COR-L47 (cell line): ENCODE data around the gene COG1.
A peak's percentile ranks its signal among the peaks of the same experiment; 100 is the strongest.
"Not testable (repeated sequence)": the region's sequence is repeated elsewhere in the genome, so short reads cannot be mapped to it uniquely, and the experiment has no call there.

Experiments used
- DNase-seq: peaks from one replicate; lab custom pipeline; 2025; lab: John Stamatoyannopoulos, UW

Gene COG1

DNA sequence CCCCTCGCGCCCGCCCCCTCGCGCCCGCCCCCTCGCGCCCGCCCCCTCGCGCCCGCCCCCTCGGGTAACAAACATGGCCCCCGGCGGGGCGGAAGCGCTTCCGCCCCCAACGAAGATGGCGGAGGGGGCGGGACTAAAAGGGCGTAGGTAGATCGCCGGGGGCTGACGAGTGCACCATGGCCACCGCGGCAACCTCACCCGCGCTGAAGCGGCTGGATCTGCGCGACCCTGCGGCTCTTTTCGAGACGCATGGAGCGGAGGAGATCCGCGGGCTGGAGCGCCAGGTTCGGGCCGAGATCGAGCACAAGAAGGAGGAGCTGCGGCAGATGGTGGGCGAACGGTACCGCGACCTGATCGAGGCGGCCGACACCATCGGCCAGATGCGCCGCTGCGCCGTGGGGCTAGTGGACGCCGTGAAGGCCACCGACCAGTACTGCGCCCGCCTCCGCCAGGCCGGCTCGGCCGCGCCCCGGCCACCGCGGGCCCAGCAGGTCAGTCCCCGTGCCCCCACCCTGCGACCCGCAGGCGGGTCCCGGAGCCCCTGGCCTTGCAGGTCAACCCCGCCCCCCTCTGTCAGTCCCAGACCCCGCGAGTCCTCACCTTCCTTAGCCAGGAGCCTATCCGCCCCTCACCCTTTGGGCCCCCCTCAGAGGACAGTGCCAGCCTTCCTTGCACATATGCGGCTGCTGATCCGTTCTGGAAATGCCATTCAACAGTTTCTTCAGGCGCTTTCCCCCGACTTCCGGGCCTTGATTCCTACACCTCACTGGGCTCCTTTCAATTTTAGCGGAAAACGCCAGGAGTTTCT, at the start of gene COG1:
TSS of gene COG1 (plus strand) at position 162 of the 808 bp plus-strand sequence. CDS start at position 177, 15 bp downstream.
- peak; percentile 93 for DNase-seq

DNA sequence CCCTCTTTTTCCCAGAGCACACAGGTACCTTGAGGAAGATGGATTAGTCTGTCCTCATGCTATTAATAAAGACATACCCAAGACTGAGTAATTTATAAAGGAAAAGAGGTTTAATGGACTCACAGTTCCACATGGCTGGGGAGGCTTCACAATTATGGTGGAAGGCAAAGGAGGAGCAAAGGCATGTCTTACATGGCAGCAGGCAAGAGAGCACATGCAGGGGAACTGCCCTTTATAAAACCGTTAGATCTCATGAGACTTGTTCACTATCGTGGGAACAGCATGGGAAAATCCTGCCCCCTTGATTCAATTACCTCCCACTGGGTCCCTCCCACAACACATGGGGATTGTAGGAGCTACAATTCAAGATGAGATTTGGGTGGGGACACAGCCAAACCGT, 48.6 kb upstream of the COG1 start:
- not testable (repeated sequence) for DNase-seq

DNA sequence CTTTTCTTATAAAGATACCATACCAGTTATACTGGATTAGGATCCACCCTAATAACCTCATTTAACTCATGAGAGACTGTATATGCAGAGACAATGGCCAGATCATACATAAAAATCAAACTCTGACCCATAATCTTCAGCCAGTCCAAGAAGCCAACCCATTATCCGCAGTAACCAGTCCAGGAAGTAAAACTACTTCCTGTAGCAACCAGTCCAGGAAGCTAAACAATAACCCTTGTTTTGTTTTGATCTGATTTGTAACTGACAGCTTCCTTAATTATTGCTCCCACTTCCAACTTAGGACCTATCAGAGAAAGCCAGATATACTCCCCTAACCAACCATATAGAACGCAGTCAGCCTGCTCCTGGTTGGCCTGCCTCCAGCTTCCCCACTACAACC, 47.2 kb upstream of the COG1 start:
- DNase-seq = no peak

GRCh38 chr17:73147791-73148190, 45.1 kb upstream of the COG1 start:
- DNase-seq = not testable (repeated sequence)

- DNase-seq = no peak
Observed at GRCh38 chr17:73148540-73149334, 44.1 kb upstream of the COG1 start.

GRCh38 chr17:73150622-73151300, 42.1 kb upstream of the COG1 start:
- not testable (repeated sequence) for DNase-seq

DNA sequence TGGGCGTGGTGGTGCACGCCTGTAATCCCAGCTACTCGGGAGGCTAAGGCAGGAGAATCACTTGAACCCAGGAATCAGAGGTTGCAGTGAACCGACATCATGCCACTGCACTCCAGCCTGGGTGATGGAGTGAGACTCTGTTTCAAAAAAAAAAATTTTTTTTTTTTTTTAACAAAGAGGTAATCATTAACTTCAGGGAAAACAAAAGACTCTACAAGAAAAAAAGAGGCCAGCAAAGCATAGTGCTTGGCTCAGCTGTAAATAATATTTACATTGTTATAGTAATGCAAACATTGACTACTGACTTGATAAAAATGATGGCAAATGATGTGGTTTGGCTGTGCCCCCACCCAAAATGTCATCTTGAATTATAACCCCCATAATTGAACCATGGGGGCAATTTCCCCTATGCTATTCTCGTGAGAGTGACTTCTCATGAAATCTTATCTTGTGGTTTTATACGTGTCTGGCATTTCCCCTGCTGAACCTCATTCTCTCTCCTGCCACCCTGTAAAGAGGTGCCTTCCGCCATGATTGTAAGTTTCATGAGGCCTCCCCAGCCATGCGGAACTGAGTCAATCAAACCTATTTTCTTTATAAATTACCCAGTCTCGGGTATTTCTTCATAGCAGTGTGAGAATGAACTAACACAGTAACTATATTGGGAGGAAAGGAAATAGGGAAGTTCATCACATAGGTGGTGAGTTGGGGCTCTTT, 40.8 kb upstream of the COG1 start:
- no peak for DNase-seq

DNA sequence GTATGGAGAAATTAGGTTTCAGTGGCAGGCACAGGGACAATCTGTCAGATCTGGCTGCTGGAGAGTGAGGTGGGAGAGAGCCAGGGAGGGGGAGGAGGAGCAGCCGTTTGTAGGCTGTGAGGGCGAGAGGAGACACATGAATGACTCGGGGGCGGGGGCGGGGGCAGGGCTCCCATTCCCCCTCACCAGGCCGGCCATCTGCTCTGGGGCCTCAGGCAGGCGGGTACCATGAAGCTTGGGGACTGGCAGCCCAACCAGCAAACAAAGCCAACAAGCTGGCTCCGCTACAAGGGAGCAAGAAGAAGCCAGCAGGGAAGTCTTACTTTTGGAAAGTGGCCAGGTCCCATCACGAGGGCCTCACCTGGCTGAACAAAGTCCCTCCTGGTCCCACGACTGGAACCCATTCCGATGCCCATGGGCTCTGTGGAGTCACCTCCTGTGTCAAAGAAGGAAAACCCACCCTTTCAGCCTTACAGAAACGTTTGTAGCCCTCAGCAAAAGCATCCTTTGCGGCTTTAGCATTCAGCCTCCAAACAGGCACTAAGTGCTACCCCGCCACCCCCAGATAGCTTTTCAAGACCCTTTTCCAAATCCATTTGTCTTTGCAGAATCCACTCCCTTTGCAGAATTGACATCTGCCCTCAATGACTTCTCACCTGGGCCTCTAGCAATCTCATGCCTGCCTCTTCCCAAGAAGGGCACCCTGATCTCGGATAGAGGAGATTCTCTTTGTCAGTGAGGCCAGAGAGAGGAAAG, 37.3 kb upstream of the COG1 start:
- peak; percentile 38 for DNase-seq

GRCh38 chr17:73156166-73156840, 36.6 kb upstream of the COG1 start:
- DNase-seq = no peak

DNA sequence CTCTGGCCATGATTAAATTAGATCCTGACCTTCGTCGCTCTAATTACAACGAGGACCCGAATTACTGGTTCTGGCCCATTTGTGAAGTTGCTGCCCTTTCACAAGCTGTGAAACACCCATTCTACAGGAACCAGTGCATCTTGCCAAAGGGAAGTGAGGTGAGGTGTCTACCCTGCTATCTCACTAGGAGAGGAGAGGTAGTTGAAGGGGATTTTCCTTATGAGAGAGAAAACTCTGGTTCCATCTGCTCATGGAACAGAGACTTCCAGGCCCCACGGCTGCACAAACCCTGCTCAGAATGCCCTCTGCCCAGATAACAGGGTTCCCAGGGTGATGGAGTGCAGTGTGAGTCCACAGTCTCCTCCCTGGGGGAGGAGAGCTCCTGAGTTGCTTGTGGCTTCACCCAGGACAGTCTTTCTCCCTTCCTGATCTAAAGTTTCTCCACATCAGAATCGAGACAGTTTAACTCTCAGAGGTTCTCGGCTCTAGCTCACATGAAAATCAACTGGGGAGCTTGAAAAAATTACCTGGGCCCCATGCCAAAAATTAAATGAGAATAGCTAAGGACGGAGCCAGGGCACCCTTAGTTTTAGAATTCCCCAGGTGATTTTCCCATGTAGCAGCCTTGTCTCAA, 35.9 kb upstream of the COG1 start:
- no peak for DNase-seq

DNA sequence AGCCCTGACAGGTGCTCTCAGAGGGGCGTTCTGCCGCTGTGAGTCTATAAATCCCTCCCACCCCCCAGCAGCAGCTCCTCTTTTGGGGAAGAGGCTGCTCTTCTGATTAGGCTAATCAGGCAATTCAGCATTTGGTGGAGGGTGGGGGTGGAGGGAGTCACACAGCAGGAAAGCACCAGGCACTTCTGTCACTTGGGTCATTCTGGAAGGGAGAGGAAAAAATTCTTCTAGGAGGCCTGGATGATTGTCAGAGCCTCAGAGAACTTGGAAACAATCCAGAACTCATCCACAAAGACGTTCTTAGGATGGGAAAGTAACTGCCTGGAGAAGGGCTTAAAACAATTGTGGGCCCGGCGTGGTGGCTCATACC, 35.3 kb upstream of the COG1 start:
- DNase-seq = peak; percentile 51

- DNase-seq = no peak
Observed at GRCh38 chr17:73158133-73158532, 34.7 kb upstream of the COG1 start.

GRCh38 chr17:73160980-73161630, 31.8 kb upstream of the COG1 start:
- DNase-seq = no peak

GRCh38 chr17:73163043-73163442, 29.8 kb upstream of the COG1 start:
- DNase-seq = no peak

GRCh38 chr17:73165616-73166404, 27.0 kb upstream of the COG1 start:
- no peak for DNase-seq

- DNase-seq = no peak
Observed at GRCh38 chr17:73166731-73167581, 25.9 kb upstream of the COG1 start.

DNA sequence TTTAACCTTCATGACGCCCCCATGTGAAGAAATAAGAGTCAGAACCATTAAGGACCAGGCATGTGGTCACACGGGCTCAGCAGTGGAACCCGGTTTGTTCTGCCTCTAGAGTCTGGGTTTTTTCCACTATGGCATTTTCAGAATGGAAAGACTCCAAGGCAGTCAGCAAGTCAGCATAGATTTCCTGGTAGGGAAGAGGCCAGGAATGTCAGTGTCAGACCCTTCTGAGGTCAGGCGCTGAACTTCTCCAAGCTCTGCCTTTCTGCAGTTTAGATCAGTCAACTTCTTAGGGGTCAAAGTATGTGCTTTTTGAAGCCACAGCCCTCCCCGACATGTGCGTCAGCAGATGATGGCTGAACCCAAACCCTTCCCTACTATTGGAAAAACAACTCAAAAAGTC, 24.2 kb upstream of the COG1 start:
- no peak for DNase-seq

- DNase-seq = no peak
Observed at GRCh38 chr17:73170324-73170723, 22.5 kb upstream of the COG1 start.
